Cardiac muscle cell (in vitro differentiated cells and primary cell): Measurements from ENCODE around the gene MED13L. TPM values are rescaled to one million over a fixed set of nuclear protein-coding genes. Genes with fewer than 3 reads are reported as not detected.
"Not testable (repeated sequence)": the region's sequence is repeated elsewhere in the genome, so short reads cannot be mapped to it uniquely, and the experiment has no call there.

Experiments
- DNase-seq, 2 donors: peaks; one replicate each; pipeline versions ENCODE4 v3.0.0 to v3.0.0-alpha.2; 2010 to 2017; ENCODE audit warnings: low read depth in 1 of 2, low spot score in 1 of 2
- H3K27ac ChIP-seq: fragments of 200-600 bp; sonication (generic); 2 replicates; pipeline ENCODE4 v1.5.1; 2016
- H3K27me3 ChIP-seq: fragments of 200-600 bp; sonication (generic); 2 replicates; pipeline ENCODE4 v1.6.0; 2016; ENCODE audit warnings: control low read depth
- H3K36me3 ChIP-seq: fragments of 200-600 bp; sonication (generic); 2 replicates; pipeline ENCODE4 v1.5.1; 2016; ENCODE audit warnings: control low read depth
- H3K4me1 ChIP-seq: fragments of 200-600 bp; sonication (generic); 2 replicates; pipeline ENCODE4 v1.8.1; 2017; ENCODE audit warnings: low read depth, mild to moderate bottlenecking, mixed run types
- H3K4me3 ChIP-seq: fragments of 200-600 bp; sonication (generic); 2 replicates; pipeline ENCODE4 v1.5.1; 2016; ENCODE audit warnings: mild to moderate bottlenecking
- H3K9me3 ChIP-seq: fragments of 200-600 bp; sonication (generic); 2 replicates; pipeline ENCODE4 v1.5.1; 2017; ENCODE audit warnings: low read depth, mild to moderate bottlenecking, control low read depth
- CTCF ChIP-seq: IDR thresholded peaks from 2 replicates; pipeline ENCODE4 v1.5.1; 2012; ENCODE audit warnings: low read depth, mild to moderate bottlenecking, low read length
- polyA plus RNA-seq: library from polyadenylated mRNA; unstranded; fragments of >200 nt; fragmentation: Nextera tagmentation; extraction: Ambion mirVana; gene quantifications from 2 replicates; pipeline ENCODE4 v1.2.1, GENCODE V29; 2016
- total RNA-seq: library from RNA; depleted of rRNA; stranded (reverse); fragments of >200 nt; gene quantifications from 2 replicates; pipeline ENCODE4 v1.2.3, GENCODE V29; 2016

Gene MED13L
- total and polyA plus RNA-seq, 2 experiments from 2014 or later, result 31.3 to 94.3 TPM

GRCh38 chr12:115979851-115980250 lies 297.6 kb downstream of the MED13L start:
- DNase-seq, result no peak
- no peaks in the 10 kb centered on the region for H3K27me3 ChIP-seq
- no peaks in the 10 kb centered on the region for H3K9me3 ChIP-seq
- no peak for TF ChIP-seq CTCF
- no peak overlapping the region for H3K27ac ChIP-seq
- H3K4me3 ChIP-seq, result no peak overlapping the region
- peaks cover 36% of the 10 kb centered on the region for H3K36me3 ChIP-seq
- H3K4me1 ChIP-seq, result no peaks in the 10 kb centered on the region

DNA sequence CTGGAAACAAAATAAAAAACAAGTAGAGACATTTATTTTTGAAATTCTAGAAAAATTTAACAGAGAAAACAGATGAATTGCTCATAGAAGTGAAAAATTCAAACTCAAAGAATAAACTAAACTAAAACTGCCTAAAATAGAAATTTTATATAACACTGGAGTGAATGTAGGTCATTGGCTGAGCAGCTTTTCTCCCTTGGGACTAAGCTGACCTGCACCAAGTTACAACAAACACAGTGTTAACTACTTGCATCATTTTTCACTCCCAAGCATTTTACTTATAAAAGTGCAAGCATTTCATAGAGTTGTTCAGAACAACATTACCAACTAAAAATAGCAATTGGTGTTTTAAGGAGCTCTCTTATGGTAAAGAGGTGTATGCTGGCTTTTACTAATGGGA lies 298.1 kb downstream of the MED13L start:
- Histone ChIP-seq H3K4me3 (no peak overlapping the region), H3K36me3 (peaks cover 36% of the 10 kb centered on the region), H3K4me1 (no peaks in the 10 kb centered on the region), H3K27ac (no peak overlapping the region), H3K9me3 (no peaks in the 10 kb centered on the region), H3K27me3 (no peaks in the 10 kb centered on the region)
- peak in 1 of 2 donors; percentile 32 for DNase-seq
- no peak for TF ChIP-seq CTCF

GRCh38 chr12:115976829-115977228 lies 300.7 kb downstream of the MED13L start:
- DNase-seq, H3K9me3 ChIP-seq, H3K27ac ChIP-seq, H3K4me3 ChIP-seq, H3K27me3 ChIP-seq: not testable (repeated sequence)
- H3K36me3 ChIP-seq, result peaks cover 25% of the 10 kb centered on the region
- peaks cover 16% of the 10 kb centered on the region for H3K4me1 ChIP-seq

- DNase-seq, result no peak
- no peak overlapping the region for H3K27ac ChIP-seq
- H3K27me3 ChIP-seq, result no peaks in the 10 kb centered on the region
- H3K4me3 ChIP-seq, result no peak overlapping the region
- no peaks in the 10 kb centered on the region for H3K9me3 ChIP-seq
- peaks cover 28% of the 10 kb centered on the region for H3K36me3 ChIP-seq
- TF ChIP-seq CTCF, result no peak
- peaks cover 16% of the 10 kb centered on the region for H3K4me1 ChIP-seq
Observed at GRCh38 chr12:115975411-115975810, 302.1 kb downstream of the MED13L start.

DNA sequence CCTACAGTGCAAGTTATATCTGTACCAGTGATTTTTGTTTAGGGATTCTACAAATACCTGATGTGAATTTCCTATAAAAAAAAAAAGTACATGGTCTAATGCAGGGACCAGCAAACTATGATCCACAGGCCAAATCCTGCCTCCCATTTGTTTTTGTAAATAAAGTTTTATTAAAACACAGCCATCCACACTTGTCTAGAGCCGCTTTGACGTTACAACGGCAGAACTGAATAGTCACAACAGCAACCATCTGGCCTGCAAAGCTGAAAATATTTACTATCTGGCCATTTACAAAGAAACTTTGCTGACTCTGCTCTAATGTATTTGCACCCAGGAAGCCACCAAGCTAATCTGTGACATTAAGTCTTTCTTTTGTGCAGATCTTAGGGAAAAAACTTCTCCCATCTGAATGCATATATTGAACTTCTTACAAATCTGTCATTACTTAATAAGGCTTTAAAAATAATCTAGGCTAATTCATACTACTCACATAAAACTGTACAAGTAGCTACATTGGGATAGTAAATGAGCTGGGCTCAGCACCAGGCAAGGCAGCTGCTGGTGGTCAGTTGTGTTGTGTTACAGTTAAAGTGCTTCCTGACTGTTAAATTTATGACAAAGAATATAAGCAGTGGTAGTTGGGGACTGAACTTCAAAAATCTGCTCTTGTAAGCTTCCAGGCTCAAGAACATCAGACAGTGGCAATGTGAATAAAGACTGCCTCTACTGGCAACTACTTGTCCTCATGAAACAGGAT lies 303.3 kb downstream of the MED13L start:
- Histone ChIP-seq H3K27ac (peak overlapping the region; percentile 66), H3K4me1 (peaks cover 16% of the 10 kb centered on the region), H3K4me3 (no peak overlapping the region), H3K9me3 (no peaks in the 10 kb centered on the region), H3K27me3 (no peaks in the 10 kb centered on the region), H3K36me3 (peaks cover 38% of the 10 kb centered on the region)
- no peak for DNase-seq
- TF ChIP-seq CTCF, result no peak

DNA sequence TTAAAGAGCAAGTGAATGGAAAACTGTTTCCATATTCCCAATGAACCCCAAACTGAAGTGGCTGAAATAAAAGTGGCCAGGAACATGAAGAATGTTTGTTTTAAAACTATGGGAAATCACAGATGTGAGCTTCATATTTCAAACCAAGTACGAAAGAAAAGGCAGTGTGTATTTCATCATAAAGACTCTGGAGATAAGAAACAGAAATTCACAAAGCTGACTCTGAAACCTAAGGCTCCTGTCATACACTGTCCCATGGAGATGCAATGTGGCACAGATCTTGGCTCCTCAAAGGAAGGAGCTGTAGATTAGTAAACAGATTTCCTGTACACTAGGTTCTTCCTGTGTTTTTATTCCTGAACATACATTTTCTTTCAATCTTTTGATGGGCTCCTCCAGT lies 304.4 kb downstream of the MED13L start:
- Histone ChIP-seq H3K4me1 (peaks cover 16% of the 10 kb centered on the region), H3K27ac (peak overlapping the region; percentile 66), H3K4me3 (no peak overlapping the region), H3K36me3 (peaks cover 49% of the 10 kb centered on the region), H3K27me3 (no peaks in the 10 kb centered on the region), H3K9me3 (no peaks in the 10 kb centered on the region)
- TF ChIP-seq CTCF, result no peak
- DNase-seq, result peak in 1 of 2 donors; percentile 63
